Measurements from ENCODE around the gene BANF2.

- TF ChIP-seq CTCF (IDR thresholded peaks at IDR 0.05; ENCODE audit: poor library complexity) (no peak), EZH2 (IDR thresholded peaks at IDR 0.05; ENCODE audit: borderline replicate concordance) (no peak)
These were observed 34.0 kb upstream of the BANF2 start for GRCh38 chr20:17665756-17666155.

All from hepatocyte (in vitro differentiated cells).